Upper lobe of right lung (tissue), 1 donor: ENCODE measurements around the gene SARNP. TPM values are rescaled to one million over a fixed set of nuclear protein-coding genes. Genes with fewer than 3 reads are reported as not detected.

Experiments
- ATAC-seq: fragments of 200-7000 bp; cut with Tn5 transposase; one replicate; pipeline ENCODE4 v1.9.1; 2020; ENCODE audit warnings: mild to moderate bottlenecking, moderate library complexity
- DNase-seq: peaks from one replicate; pipeline ENCODE4 v3.0.0-alpha.2; 2020
- H3K27ac ChIP-seq: fragments of 200-600 bp; one replicate; pipeline ENCODE4 v1.8.0; 2022
- H3K27me3 ChIP-seq: fragments of 200-600 bp; one replicate; pipeline ENCODE4 v1.8.0; 2022; ENCODE audit warnings: mild to moderate bottlenecking
- H3K36me3 ChIP-seq: fragments of 200-600 bp; one replicate; pipeline ENCODE4 v1.8.0; 2022
- H3K4me1 ChIP-seq: fragments of 200-600 bp; one replicate; pipeline ENCODE4 v1.8.0; 2022
- H3K4me3 ChIP-seq: fragments of 200-600 bp; one replicate; pipeline ENCODE4 v1.8.0; 2022; ENCODE audit warnings: mild to moderate bottlenecking
- H3K9me3 ChIP-seq: fragments of 200-600 bp; one replicate; pipeline ENCODE4 v1.8.0; 2022
- intact Hi-C: fragments of 100-400 bp; cut with DNase I; formaldehyde crosslinking; loops from one replicate; pipeline ENCODE4 v1.11.0; 2022
- total RNA-seq: library from RNA; stranded (reverse); fragmentation: NEBNext Ultra II Directional; extraction: Animal tissue kit (Norgen Biotek cat#: 25700); gene quantifications from one replicate; pipeline ENCODE4 v1.2.1, GENCODE V29; 2021
- TF ChIP-seq, protein P1 (sequence below): fragments of 200-600 bp; IDR thresholded peaks from one replicate; pipeline ENCODE4 v1.8.0; 2022; ENCODE audit warnings: antibody characterized with exemption
- donor health status: DM: no; HTN: yes; CAD: no; lungs with severe emphysema.

Gene SARNP
- total RNA-seq, 1 donor from 2014 or later: 43.6 TPM

DNA sequence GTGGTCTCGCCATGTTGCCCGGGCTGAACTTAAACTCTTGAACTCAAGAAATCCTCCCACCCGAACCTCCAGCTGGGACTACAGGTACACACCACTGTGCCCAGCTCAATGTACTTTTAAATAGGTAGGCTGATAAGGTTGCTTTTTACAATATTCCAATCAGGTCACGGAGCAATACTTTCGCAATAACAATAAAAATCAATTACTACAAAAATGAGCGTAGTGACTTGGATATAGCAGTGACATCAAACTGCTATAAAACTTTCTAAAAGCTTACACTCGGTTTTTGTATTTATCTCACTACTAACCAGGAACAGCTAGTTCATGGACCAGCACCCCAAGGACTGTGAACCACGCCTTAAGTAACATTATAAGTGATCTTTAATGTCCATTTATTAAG, 10.5 kb downstream of the SARNP start:
- no peak overlapping the region for H3K4me3 ChIP-seq
- intact Hi-C loops: no loop called here
- H3K4me1 ChIP-seq: no peaks in the 10 kb centered on the region
- H3K36me3 ChIP-seq: peaks cover 42% of the 10 kb centered on the region
- H3K9me3 ChIP-seq: no peaks in the 10 kb centered on the region
- ATAC-seq (no peak), DNase-seq (no peak)
- TF ChIP-seq, protein P1, sequence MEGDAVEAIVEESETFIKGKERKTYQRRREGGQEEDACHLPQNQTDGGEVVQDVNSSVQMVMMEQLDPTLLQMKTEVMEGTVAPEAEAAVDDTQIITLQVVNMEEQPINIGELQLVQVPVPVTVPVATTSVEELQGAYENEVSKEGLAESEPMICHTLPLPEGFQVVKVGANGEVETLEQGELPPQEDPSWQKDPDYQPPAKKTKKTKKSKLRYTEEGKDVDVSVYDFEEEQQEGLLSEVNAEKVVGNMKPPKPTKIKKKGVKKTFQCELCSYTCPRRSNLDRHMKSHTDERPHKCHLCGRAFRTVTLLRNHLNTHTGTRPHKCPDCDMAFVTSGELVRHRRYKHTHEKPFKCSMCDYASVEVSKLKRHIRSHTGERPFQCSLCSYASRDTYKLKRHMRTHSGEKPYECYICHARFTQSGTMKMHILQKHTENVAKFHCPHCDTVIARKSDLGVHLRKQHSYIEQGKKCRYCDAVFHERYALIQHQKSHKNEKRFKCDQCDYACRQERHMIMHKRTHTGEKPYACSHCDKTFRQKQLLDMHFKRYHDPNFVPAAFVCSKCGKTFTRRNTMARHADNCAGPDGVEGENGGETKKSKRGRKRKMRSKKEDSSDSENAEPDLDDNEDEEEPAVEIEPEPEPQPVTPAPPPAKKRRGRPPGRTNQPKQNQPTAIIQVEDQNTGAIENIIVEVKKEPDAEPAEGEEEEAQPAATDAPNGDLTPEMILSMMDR: no peak
- no peaks in the 10 kb centered on the region for H3K27me3 ChIP-seq
- H3K27ac ChIP-seq: no peak overlapping the region

DNA sequence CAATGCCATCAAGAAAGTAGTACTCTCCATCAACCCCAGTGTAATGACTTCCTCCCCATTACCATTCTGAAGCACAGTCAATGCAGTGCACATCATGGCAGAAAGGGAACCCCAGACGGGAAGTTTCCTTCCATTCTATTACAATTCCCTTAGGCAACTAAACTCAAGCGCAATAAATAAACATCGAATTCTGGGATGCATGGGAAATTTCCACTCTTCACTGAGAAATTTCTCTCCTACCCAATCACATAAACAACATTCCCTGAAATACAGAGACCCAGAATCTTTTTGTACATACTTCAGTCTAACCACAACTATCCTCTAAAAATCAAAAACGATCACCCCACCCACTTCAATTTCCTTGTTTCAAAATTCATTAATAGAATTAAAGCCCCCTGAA, 20.0 kb downstream of the SARNP start:
- Histone ChIP-seq H3K4me1 (no peaks in the 10 kb centered on the region), H3K27me3 (no peaks in the 10 kb centered on the region), H3K4me3 (no peak overlapping the region), H3K9me3 (no peaks in the 10 kb centered on the region), H3K36me3 (peaks cover 98% of the 10 kb centered on the region), H3K27ac (no peak overlapping the region)
- intact Hi-C loops: loop anchor here (10.0 kb wide), 1 partner anchor 53 kb away; the partner anchor contains the start of gene GDF11
- ATAC-seq: no peak
- TF ChIP-seq, protein P1: no peak
- no peak for DNase-seq

DNA sequence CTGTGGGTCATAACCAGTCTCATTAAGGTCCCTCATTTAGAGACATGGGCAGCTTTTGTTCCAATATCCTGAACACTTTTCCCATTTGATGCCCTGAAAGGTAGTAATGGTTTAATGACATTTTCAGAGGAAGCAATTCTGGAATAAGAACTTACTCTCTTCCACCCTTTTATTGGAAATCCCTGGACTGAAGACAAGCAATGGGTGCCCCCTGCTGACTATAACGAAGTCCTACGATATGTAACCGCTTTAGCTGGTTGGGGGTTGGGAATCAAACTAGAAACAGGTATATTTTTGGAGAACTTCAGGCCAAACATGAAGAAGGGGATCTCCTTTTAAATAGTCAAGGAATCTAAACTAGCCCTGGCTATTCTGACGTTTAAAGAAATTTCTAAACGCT, 20.5 kb downstream of the SARNP start:
- H3K27ac ChIP-seq: no peak overlapping the region
- peaks cover 93% of the 10 kb centered on the region for H3K36me3 ChIP-seq
- no peaks in the 10 kb centered on the region for H3K27me3 ChIP-seq
- H3K9me3 ChIP-seq: no peaks in the 10 kb centered on the region
- TF ChIP-seq, protein P1: peak; percentile 38
- no peak overlapping the region for H3K4me3 ChIP-seq
- DNase-seq (no peak), ATAC-seq (peak; percentile 45)
- H3K4me1 ChIP-seq: no peaks in the 10 kb centered on the region
- intact Hi-C loops: loop anchor here (10.0 kb wide), 1 partner anchor 52 kb away; the partner anchor contains the start of gene GDF11

DNA sequence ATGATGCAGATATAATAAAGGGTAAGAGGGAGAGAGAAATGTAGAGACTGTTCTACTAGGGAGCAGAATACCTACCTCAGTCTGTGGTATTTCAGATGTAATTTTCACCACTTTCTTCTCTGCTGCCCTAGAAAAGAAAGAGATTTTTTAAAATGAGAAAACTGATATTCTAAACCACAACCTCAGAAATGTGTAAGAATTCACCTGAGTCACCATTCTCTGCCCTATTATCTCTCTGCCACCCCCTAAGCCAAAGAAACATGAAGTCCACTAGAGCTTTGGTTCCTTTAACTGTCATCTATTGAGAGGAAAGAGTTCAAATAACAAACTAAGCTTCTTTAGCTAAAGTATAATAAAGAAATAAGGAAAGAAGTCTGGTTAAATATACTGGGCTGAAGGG, 21.6 kb downstream of the SARNP start:
- no peaks in the 10 kb centered on the region for H3K4me1 ChIP-seq
- no peak for ATAC-seq
- TF ChIP-seq, protein P1: no peak
- no peak for DNase-seq
- no peaks in the 10 kb centered on the region for H3K9me3 ChIP-seq
- H3K27ac ChIP-seq: no peak overlapping the region
- no peak overlapping the region for H3K4me3 ChIP-seq
- no peaks in the 10 kb centered on the region for H3K27me3 ChIP-seq
- peaks cover 90% of the 10 kb centered on the region for H3K36me3 ChIP-seq
- intact Hi-C loops: loop anchor here (10.0 kb wide), 1 partner anchor 51 kb away; the partner anchor contains the start of gene GDF11

DNA sequence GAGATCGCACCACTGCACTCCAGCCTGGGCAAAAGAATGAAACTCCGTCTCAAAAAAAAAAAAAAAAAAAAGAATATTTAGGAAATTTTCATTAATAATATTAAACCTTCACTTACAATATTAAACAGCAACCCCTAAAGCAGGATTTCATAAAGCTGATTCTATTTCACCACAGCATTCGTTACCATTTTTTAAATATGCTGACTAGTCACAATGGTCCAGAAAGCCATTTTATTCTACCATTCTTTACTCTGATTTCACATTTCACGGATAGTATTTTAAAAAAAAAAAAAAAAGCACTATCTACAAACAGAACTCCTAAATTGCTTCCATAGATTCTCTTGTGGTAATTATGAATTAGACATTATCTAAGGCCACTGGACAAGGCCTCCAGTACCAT, 27.6 kb downstream of the SARNP start:
- Histone ChIP-seq H3K27ac (no peak overlapping the region), H3K27me3 (no peaks in the 10 kb centered on the region), H3K9me3 (no peaks in the 10 kb centered on the region), H3K4me1 (no peaks in the 10 kb centered on the region), H3K36me3 (peaks cover 92% of the 10 kb centered on the region), H3K4me3 (no peak overlapping the region)
- TF ChIP-seq, protein P1: no peak
- intact Hi-C loops: loop anchor here (10.0 kb wide), 1 partner anchor 45 kb away; the partner anchor contains the start of gene GDF11
- ATAC-seq: no peak
- no peak for DNase-seq

DNA sequence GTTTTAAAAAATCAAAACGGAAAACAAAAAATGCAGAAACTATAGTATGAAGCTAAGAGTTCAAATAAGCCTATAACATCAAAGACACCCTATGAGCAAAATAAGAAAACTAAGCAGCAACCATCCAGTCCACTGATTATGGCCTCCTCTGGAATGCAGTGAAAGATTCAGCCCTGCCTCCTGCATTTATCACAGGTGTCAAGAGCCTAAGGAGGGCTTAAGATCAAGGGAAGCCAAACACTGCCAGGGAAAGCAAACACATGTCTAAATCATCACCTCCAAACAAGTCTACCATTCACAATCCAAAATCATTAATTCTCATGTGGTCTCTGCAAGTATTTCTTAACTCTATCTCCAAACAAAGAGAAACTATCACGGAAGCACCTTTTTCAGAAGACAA, 28.4 kb downstream of the SARNP start:
- Histone ChIP-seq H3K4me3 (no peak overlapping the region), H3K4me1 (no peaks in the 10 kb centered on the region), H3K36me3 (peaks cover 92% of the 10 kb centered on the region), H3K27me3 (no peaks in the 10 kb centered on the region), H3K27ac (no peak overlapping the region), H3K9me3 (no peaks in the 10 kb centered on the region)
- ATAC-seq (no peak), DNase-seq (no peak)
- intact Hi-C loops: no loop called here
- TF ChIP-seq, protein P1: no peak
